Ovary (tissue), 9 donors: ENCODE data around the gene SEMA3E. TPM values are rescaled to one million over a fixed set of nuclear protein-coding genes. Genes with fewer than 3 reads are reported as not detected.

Experiments used
- DNase-seq, 5 donors: peaks; one replicate each; pipeline ENCODE4 v3.0.0-alpha.2; 2019 to 2020
- H3K27ac ChIP-seq, 2 donors: fragments of 200-600 bp; one replicate each; pipeline versions ENCODE4 v1.5.1 to v1.8.0; 2019 to 2022
- H3K27me3 ChIP-seq: fragments of 200-600 bp; one replicate; pipeline ENCODE4 v1.8.0; 2022
- H3K36me3 ChIP-seq: fragments of 200-600 bp; sonication (generic); one replicate; pipeline ENCODE4 v1.5.1; 2019
- H3K4me1 ChIP-seq: one replicate; pipeline ENCODE4 v1.8.1; 2013; ENCODE audit warnings: mild to moderate bottlenecking, moderate library complexity; ENCODE audit not compliant: insufficient read depth
- H3K4me3 ChIP-seq: fragments of 200-600 bp; sonication (generic); one replicate; pipeline ENCODE4 v1.5.1; 2017
- H3K9me3 ChIP-seq, 2 donors: fragments of 200-600 bp in 1 of 2; sonication (generic) in 1 of 2; one replicate each; pipeline versions ENCODE4 v1.5.1 to v1.8.1; 2013 to 2019; ENCODE audit warnings: mild to moderate bottlenecking in 1 of 2, moderate library complexity in 1 of 2
- CTCF ChIP-seq, 3 donors: fragments of 450-650 bp in 2 of 3; fragments of 200-600 bp in 1 of 3; IDR thresholded peaks; one replicate each; pipeline versions ENCODE4 v1.5.1 to v1.8.0; 2016 to 2022; ENCODE audit warnings: antibody characterized with exemption in 3 of 3, mild to moderate bottlenecking in 1 of 3
- EP300 ChIP-seq: sonication (generic); formaldehyde crosslinking; IDR thresholded peaks from one replicate; pipeline ENCODE4 v1.6.1; 2017; ENCODE audit warnings: antibody characterized with exemption
- POLR2A ChIP-seq: fragments of 450-650 bp; IDR thresholded peaks from one replicate; pipeline ENCODE4 v1.6.1; 2017; ENCODE audit warnings: antibody characterized with exemption, mild to moderate bottlenecking, moderate library complexity
- WGBS, 3 donors: extraction: QIAGEN DNeasy Blood & Tissue Kit in 1 of 3; methylation state at CpG; one replicate each; pipeline versions ENCODE4 v1.1.5 to v1.1.7; 2013 to 2017; 5-methylcytosine and 5-hydroxymethylcytosine counted together
- intact Hi-C, 4 donors: fragments of 100-400 bp; cut with DNase I; formaldehyde crosslinking; loops; one replicate each; pipeline versions ENCODE4 v1.11.0 to v1.15.1; 2022 to 2023
- polyA plus RNA-seq, 2 donors: library from polyadenylated mRNA; stranded (reverse); fragments of 200-250 nt in 1 of 2; fragments of 350-450 nt in 1 of 2; fragmentation: Illumina TruSeq in 1 of 2; extraction: RNeasy Lipid Tissue Mini Kit (QIAGEN cat#74804) in 1 of 2; gene quantifications; one replicate each; pipeline ENCODE4 v1.2.3, GENCODE V29; 2013 to 2014
- total RNA-seq, 7 donors: library from RNA; depleted of rRNA in 2 of 7; stranded (reverse); fragments of >200 nt in 2 of 7; fragmentation: NEBNext Ultra II Directional in 3 of 7; extraction: Animal tissue kit (Norgen Biotek cat#: 25700) in 3 of 7; gene quantifications; one replicate each; pipeline versions ENCODE4 v1.1.0 to v1.2.4, GENCODE V29; 2016 to 2023
- donor health status: DM: no; HTN: no; CAD: no; lungs with moderate emphysema.
- donor health status: DM: no; HTN: no; CAD: no.
- donor health status: Bipolar disorder and iron deficiency.
- donor health status: DM: yes; HTN: yes; CAD: no.
- donor health status: DM: no; HTN: no; CAD: no.
- donor health status: DM: yes; HTN: yes; CAD: no.

The SEMA3E gene
- total and polyA plus RNA-seq, 9 donors, result 0.10 to 2.2 (median 0.42) TPM; not detected in 2

GRCh38 chr7:83633516-83633915, 15.4 kb downstream of the SEMA3E start:
- Histone ChIP-seq H3K36me3 (no peaks in the 10 kb centered on the region), H3K27ac (no peak overlapping the region), H3K27me3 (no peaks in the 10 kb centered on the region), H3K4me1 (no peaks in the 10 kb centered on the region), H3K4me3 (no peak overlapping the region), H3K9me3 (no peaks in the 10 kb centered on the region)
- no peak for TF ChIP-seq CTCF (IDR thresholded peaks at IDR 0.05)
- TF ChIP-seq EP300, result no peak
- TF ChIP-seq POLR2A, result no peak
- DNase-seq, result no peak
- 62 to 66% (median 65%) methylated on average over 2 of the region's 2 CpGs for WGBS, 3 donors
- intact Hi-C loops, result no loop called here

- Histone ChIP-seq H3K4me1 (no peaks in the 10 kb centered on the region), H3K27ac (no peak overlapping the region), H3K27me3 (no peaks in the 10 kb centered on the region), H3K4me3 (no peak overlapping the region), H3K36me3 (no peaks in the 10 kb centered on the region), H3K9me3 (no peaks in the 10 kb centered on the region)
- TF ChIP-seq POLR2A (no peak), EP300 (no peak), CTCF (IDR thresholded peaks at IDR 0.05) (no peak)
- 74 to 76% (median 76%) methylated on average over 12 of the region's 12 CpGs for WGBS, 3 donors
- intact Hi-C loops, result no loop called here
- DNase-seq, result no peak
These were observed 19.6 kb downstream of the SEMA3E start for GRCh38 chr7:83629117-83629880.

- H3K27me3 ChIP-seq, result no peaks in the 10 kb centered on the region
- H3K36me3 ChIP-seq, result no peaks in the 10 kb centered on the region
- no peak overlapping the region for H3K27ac ChIP-seq
- H3K4me1 ChIP-seq, result no peaks in the 10 kb centered on the region
- H3K9me3 ChIP-seq, result no peaks in the 10 kb centered on the region
- intact Hi-C loops, result no loop called here
- no peak overlapping the region for H3K4me3 ChIP-seq
- TF ChIP-seq EP300 (no peak), CTCF (IDR thresholded peaks at IDR 0.05) (no peak), POLR2A (no peak)
- no peak for DNase-seq
These were observed 31.1 kb downstream of the SEMA3E start for GRCh38 chr7:83617858-83618257.

GRCh38 chr7:83614112-83614511, 34.8 kb downstream of the SEMA3E start:
- H3K4me3 ChIP-seq, result no peak overlapping the region
- no peaks in the 10 kb centered on the region for H3K27me3 ChIP-seq
- no peak for TF ChIP-seq POLR2A
- no peak for TF ChIP-seq CTCF (IDR thresholded peaks at IDR 0.05)
- no peaks in the 10 kb centered on the region for H3K4me1 ChIP-seq
- WGBS, 3 donors, result 4 to 20% (median 10%) methylated on average over 3 of the region's 3 CpGs
- no peaks in the 10 kb centered on the region for H3K9me3 ChIP-seq
- no peaks in the 10 kb centered on the region for H3K36me3 ChIP-seq
- intact Hi-C loops, result no loop called here
- H3K27ac ChIP-seq, result no peak overlapping the region
- DNase-seq, result no peak
